Measurements from ENCODE around the gene FXYD5. TPM values are rescaled to one million over a fixed set of nuclear protein-coding genes. Genes with fewer than 3 reads are reported as not detected.

Gene FXYD5
- total RNA-seq, 1 experiment from 2014 or later: 33.6 TPM

GRCh38 chr19:35123573-35123972 lies 31.0 kb upstream of the FXYD5 start:
- no peak for ATAC-seq
- POLR2A ChIA-PET: no interaction called here

More at GRCh38 chr19:35123573-35123972, 31.0 kb upstream of the FXYD5 start:
- CTCF ChIA-PET: interaction anchor here (1.4 kb wide), 1 partner anchor 12 kb away, joined by 7 read pairs; the partner anchor contains the start of gene LGI4
- no peak overlapping the region for H3K4me3 ChIP-seq (ENCODE audit: low read depth in 2 of 2, low read length in 2 of 2)
- no peaks in the 10 kb centered on the region for H3K36me3 ChIP-seq (ENCODE audit: control insufficient read depth, insufficient read depth, low read length)
- TF ChIP-seq SIN3A (IDR thresholded peaks at IDR 0.05; ENCODE audit: borderline replicate concordance, insufficient read depth, low read depth, low read length): no peak
- TF ChIP-seq REST (IDR thresholded peaks at IDR 0.05; ENCODE audit: insufficient read depth in 1 of 2, low read depth in 2 of 2, low read length in 1 of 2): no peak
- TF ChIP-seq CTCF (IDR thresholded peaks at IDR 0.05): no peak
- no peak for TF ChIP-seq TCF7L2 (IDR thresholded peaks at IDR 0.05; ENCODE audit: low read depth, low read length)
- TF ChIP-seq POLR2AphosphoS5 (IDR thresholded peaks at IDR 0.05; ENCODE audit: low read depth, low read length): no peak
- in situ Hi-C loops (cut with HindIII; ENCODE audit: low pct_unique_long_range_greater_than_20kb, low sequenced_read_pairs) (no loop called here), intact Hi-C loops (cut with micrococcal nuclease; ENCODE audit: unreplicated experiment) (no loop called here)
- no TSS peak for BruUV-seq (replicated peaks)
- H3K4me1 ChIP-seq (ENCODE audit: control insufficient read depth, insufficient read depth, low read length): peaks cover 8% of the 10 kb centered on the region
- no peak for DNase-seq (ENCODE audit: low read depth, low spot score)
- H3K27me3 ChIP-seq (ENCODE audit: control insufficient read depth, insufficient read depth, low read length): no peaks in the 10 kb centered on the region
- H3K27ac ChIP-seq (ENCODE audit: low read length): peak overlapping the region; percentile 93; the same call in 1 of the 2 replicates
- H3K9me3 ChIP-seq (ENCODE audit: control insufficient read depth, insufficient read depth, low read depth, low read length): no peaks in the 10 kb centered on the region
